GM12892 (cell line): ENCODE results near the gene THUMPD3.

Source experiments
- POLR2A ChIP-seq: IDR thresholded peaks from 2 replicates; pipeline ENCODE4 v1.6.1; 2011; ENCODE audit warnings: low read depth, low read length, control low read depth
- POLR2AphosphoS5 ChIP-seq: IDR thresholded peaks from 2 replicates; pipeline ENCODE4 v1.6.1; 2011; ENCODE audit warnings: low read depth, low read length, control low read depth
- TAF1 ChIP-seq: IDR thresholded peaks from 2 replicates; pipeline ENCODE4 v1.6.1; 2011; ENCODE audit warnings: low read depth, mild to moderate bottlenecking, control low read depth, low read length, borderline replicate concordance

- no peak for TF ChIP-seq POLR2A
- TF ChIP-seq POLR2AphosphoS5: no peak
- no peak for TF ChIP-seq TAF1
Observed at GRCh38 chr3:9409981-9410854, 47.4 kb downstream of the THUMPD3 start.
